HepG2 (cell line): ENCODE results near the gene SLC25A27. TPM values are rescaled to one million over a fixed set of nuclear protein-coding genes. Genes with fewer than 3 reads are reported as not detected.

Experiments used
- ATAC-seq: fragments of 200-7000 bp; cut with Tn5 transposase; 3 replicates; pipeline ENCODE4 v1.9.1; 2020; ENCODE audit warnings: mild to moderate bottlenecking, moderate library complexity
- BruUV-seq: library from RNA; stranded (reverse); fragments of 400-500 nt; replicated peaks from 2 replicates; lab custom pipeline; 2021; lab: Mats Ljungman, UMichigan
- CTCF ChIA-PET: fragments of 300-600 bp; formaldehyde crosslinking; extraction: SDS; loops from one replicate; lab custom pipeline; 2021; ENCODE audit warnings: low total read pairs, inconsistent platforms, low intra/inter-chr PET ratio; lab: Yijun Ruan, JAX
- POLR2A ChIA-PET: fragments of 350-600 bp; sonication (Branson Sonifier 250); formaldehyde crosslinking; loops from one replicate; lab custom pipeline; 2020; ENCODE audit warnings: antibody characterized with exemption, inconsistent platforms; lab: Yijun Ruan, JAX
- DNase-seq: peaks from one replicate; pipeline ENCODE4 v3.0.0-alpha.2; 2015; ENCODE audit warnings: low spot score
- FAIRE-seq: peaks from 3 replicates; lab custom pipeline; 2011; peaks lifted over from hg19 to GRCh38; lab: Jason Lieb, UNC
- H2AFZ ChIP-seq: one replicate; pipeline ENCODE4 v1.6.1; 2011; ENCODE audit warnings: low read length, inconsistent platforms
- H3K27ac ChIP-seq: fragments of 300-600 bp; 3 replicates; pipeline ENCODE4 v1.8.0; 2011; ENCODE audit warnings: mixed run types, mild to moderate bottlenecking, mixed read lengths, low read length, inconsistent platforms; ENCODE audit not compliant: insufficient read depth; ENCODE audit errors: extremely low read length
- H3K27me3 ChIP-seq, 2 experiments: fragments of 200-600 bp in 1 of 2; 2 replicates in 1 of 2; 3 replicates in 1 of 2; pipeline versions ENCODE4 v1.6.0 to v1.8.0; 2011; ENCODE audit warnings: low read length in 2 of 2, mild to moderate bottlenecking in 2 of 2, moderate library complexity in 2 of 2, inconsistent platforms in 1 of 2; ENCODE audit not compliant: insufficient read depth in 2 of 2, control insufficient read depth in 1 of 2
- H3K36me3 ChIP-seq, 2 experiments: fragments of 200-600 bp in 1 of 2; replicated peaks in 1 of 2; 2 replicates in 1 of 2; 3 replicates in 1 of 2; pipeline versions ENCODE4 v1.5.1 to v1.8.0; 2011; ENCODE audit warnings: low read length in 2 of 2, inconsistent platforms in 1 of 2; ENCODE audit not compliant: insufficient read depth in 2 of 2, control insufficient read depth in 1 of 2
- H3K4me1 ChIP-seq: 2 replicates; pipeline ENCODE4 v1.5.1; 2012; ENCODE audit warnings: low read length, inconsistent platforms; ENCODE audit not compliant: insufficient read depth
- H3K4me2 ChIP-seq: 2 replicates; pipeline ENCODE4 v1.6.0; 2011; ENCODE audit warnings: low read depth, low read length, inconsistent platforms
- H3K4me3 ChIP-seq, 3 experiments: fragments of 200-600 bp in 1 of 3; sonication (generic), shearing (Covaris generic) in 1 of 3; replicated peaks in 1 of 3; 2 replicates each; pipeline ENCODE4 v1.5.1; 2011 to 2016; ENCODE audit warnings: low read length in 3 of 3, inconsistent platforms in 2 of 3, low read depth in 2 of 3, mild to moderate bottlenecking in 2 of 3, control low read depth in 1 of 3, mixed read lengths in 1 of 3; ENCODE audit not compliant: insufficient read depth in 1 of 3
- H3K79me2 ChIP-seq: one replicate; pipeline ENCODE4 v1.6.1; 2011; ENCODE audit warnings: low read length, inconsistent platforms; ENCODE audit not compliant: insufficient read depth
- H3K9ac ChIP-seq: 2 replicates; pipeline ENCODE4 v1.6.0; 2011; ENCODE audit warnings: mild to moderate bottlenecking, low read depth, low read length, inconsistent platforms; ENCODE audit not compliant: insufficient read depth
- H3K9me3 ChIP-seq: 2 replicates; pipeline ENCODE4 v1.5.1; 2012; ENCODE audit warnings: mild to moderate bottlenecking, low read length
- H4K20me1 ChIP-seq: 2 replicates; pipeline ENCODE4 v1.6.0; 2011; ENCODE audit warnings: inconsistent platforms, mild to moderate bottlenecking, low read length, moderate library complexity; ENCODE audit not compliant: insufficient read depth
- GATAD1 ChIP-seq: IDR thresholded peaks from 2 replicates; pipeline ENCODE4 v1.6.1; 2016; ENCODE audit warnings: missing genetic modification reagents, missing compliant biosample characterization
- GLMP ChIP-seq: sonication (generic); formaldehyde crosslinking; IDR thresholded peaks from 2 replicates; pipeline ENCODE4 v1.9.0; 2021; ENCODE audit warnings: missing genetic modification reagents, mild to moderate bottlenecking, borderline replicate concordance
- MLXIP ChIP-seq: sonication (generic); formaldehyde crosslinking; IDR thresholded peaks from 2 replicates; pipeline ENCODE4 v1.9.0; 2021; ENCODE audit warnings: missing genetic modification reagents, borderline replicate concordance
- MNT ChIP-seq: fragments of 450-650 bp; IDR thresholded peaks from 2 replicates; pipeline ENCODE4 v1.6.1; 2016
- NR2F6 ChIP-seq, 2 experiments: IDR thresholded peaks; 2 replicates each; pipeline ENCODE4 v1.6.1; 2016; ENCODE audit warnings: antibody characterized with exemption in 1 of 2, mild to moderate bottlenecking in 1 of 2
- THAP8 ChIP-seq: sonication (generic); formaldehyde crosslinking; IDR thresholded peaks from 2 replicates; pipeline ENCODE4 v1.5.1; 2020; ENCODE audit warnings: missing genetic modification reagents, mild to moderate bottlenecking, borderline replicate concordance
- ZBTB3 ChIP-seq: sonication (generic); formaldehyde crosslinking; IDR thresholded peaks from 2 replicates; pipeline ENCODE4 v1.4.0; 2020; ENCODE audit warnings: low read depth, mild to moderate bottlenecking, moderate library complexity, missing genetic modification reagents, borderline replicate concordance
- ZMYM2 ChIP-seq: sonication (generic); formaldehyde crosslinking; IDR thresholded peaks from 2 replicates; pipeline ENCODE4 v1.8.0; 2022; ENCODE audit warnings: mild to moderate bottlenecking, missing genetic modification reagents
- ZNF296 ChIP-seq: sonication (generic); formaldehyde crosslinking; conservative IDR thresholded peaks from 2 replicates; pipeline ENCODE4 v1.5.0; 2020; ENCODE audit warnings: mild to moderate bottlenecking, missing genetic modification reagents
- ZNF350 ChIP-seq: sonication (generic); formaldehyde crosslinking; IDR thresholded peaks from 2 replicates; pipeline ENCODE4 v1.4.0; 2020; ENCODE audit warnings: mild to moderate bottlenecking, low read depth, missing genetic modification reagents, borderline replicate concordance
- ZNF678 ChIP-seq: sonication (generic); formaldehyde crosslinking; IDR thresholded peaks from 2 replicates; pipeline ENCODE4 v1.4.0; 2020; ENCODE audit warnings: mild to moderate bottlenecking, missing genetic modification reagents
- ZNF841 ChIP-seq: sonication (generic); formaldehyde crosslinking; IDR thresholded peaks from 2 replicates; pipeline ENCODE4 v1.8.1; 2023; ENCODE audit warnings: missing genetic modification reagents, borderline replicate concordance
- ZSCAN21 ChIP-seq: sonication (generic); formaldehyde crosslinking; IDR thresholded peaks from 2 replicates; pipeline ENCODE4 v1.8.0; 2022; ENCODE audit warnings: mild to moderate bottlenecking, missing genetic modification reagents, moderate library complexity, borderline replicate concordance
- WGBS: methylation state at CpG from one replicate; pipeline ENCODE4 v1.1.6; 2017; ENCODE audit warnings: low lambda C conversion rate; 5-methylcytosine and 5-hydroxymethylcytosine counted together
- in situ Hi-C: cut with HindIII; loops from 2 replicates; pipeline ENCODE4 v1.10.0; 2017; ENCODE audit warnings: low pct_unique_long_range_greater_than_20kb; ENCODE audit not compliant: extremely low pct_ligation_motif_present
- intact Hi-C: fragments of 100-400 bp; cut with micrococcal nuclease; formaldehyde crosslinking; loops from one replicate; pipeline ENCODE4 v1.10.0; 2022; ENCODE audit not compliant: unreplicated experiment
- polyA plus RNA-seq, 8 experiments: library from polyadenylated mRNA; depleted of rRNA in 3 of 8; stranded (reverse) in 7 of 8; unstranded in 1 of 8; fragments of >200 nt; fragmentation: Illumina TruSeq in 4 of 8; extraction: Trizol in 4 of 8; gene quantifications; 2 replicates each; pipeline versions ENCODE4 v1.2.1 to v1.2.3, GENCODE V29; 2011 to 2016; ENCODE audit warnings: low read depth in 4 of 8, missing spikeins in 1 of 8, mixed read lengths in 1 of 8; ENCODE audit not compliant: insufficient read depth in 1 of 8
- total RNA-seq, 5 experiments: library from RNA; depleted of rRNA; stranded (reverse); fragments of >200 nt; fragmentation: Illumina TruSeq; extraction: Trizol; gene quantifications; 2 replicates each; pipeline ENCODE4 v1.2.3, GENCODE V29; 2016; ENCODE audit warnings: low read depth in 1 of 5

Gene SLC25A27
- total and polyA plus RNA-seq, 2 of the 13 experiments (the other 11 are each of a cell fraction or from before 2014, with no cell fraction given): 0.46 to 1.3 TPM

GRCh38 chr6:46637933-46638332 is 14.8 kb upstream of the SLC25A27 start:
- WGBS: 43% methylated on average over 1 of the region's 1 CpG
- no peaks in the 10 kb centered on the region for H3K27me3 ChIP-seq
- H3K9ac ChIP-seq: no peak overlapping the region
- H3K4me1 ChIP-seq: no peaks in the 10 kb centered on the region
- FAIRE-seq (no peak), ATAC-seq (no peak)
- H2AFZ ChIP-seq: no peak overlapping the region
- POLR2A ChIA-PET: no interaction called here
- no peaks in the 10 kb centered on the region for H4K20me1 ChIP-seq
- H3K36me3 ChIP-seq: no peaks in the 10 kb centered on the region
- no peak for TF ChIP-seq MNT
- no peak for TF ChIP-seq ZNF296
- TF ChIP-seq ZSCAN21 (CRISPR knock-in tag): no peak
- TF ChIP-seq ZNF841: no peak
- no peak for TF ChIP-seq NR2F6 (IDR thresholded peaks at IDR 0.05)
- TF ChIP-seq NR2F6 (CRISPR knock-in tag; IDR thresholded peaks at IDR 0.05): no peak
- no peak for TF ChIP-seq ZNF350 (CRISPR knock-in tag)
- TF ChIP-seq ZNF678: no peak
- TF ChIP-seq, all 625 proteins: peak for 0
- H3K4me3 ChIP-seq: no peak overlapping the region
- in situ Hi-C loops (loop anchor here (10.0 kb wide), 2 partner anchors 213 to 423 kb away; no protein-coding TSS in a partner anchor), intact Hi-C loops (no loop called here)
- no peak overlapping the region for H3K4me2 ChIP-seq
- no peaks in the 10 kb centered on the region for H3K79me2 ChIP-seq
- DNase-seq: no peak
- BruUV-seq: no TSS peak
- H3K27ac ChIP-seq: no peak overlapping the region
- H3K9me3 ChIP-seq: no peaks in the 10 kb centered on the region
- CTCF ChIA-PET: no interaction called here

- ChIA-PET CTCF (no interaction called here), POLR2A (no interaction called here)
- intact Hi-C loops (no loop called here), in situ Hi-C loops (loop anchor here (10.0 kb wide), 2 partner anchors 214 to 424 kb away; no protein-coding TSS in a partner anchor)
- Histone ChIP-seq H3K9ac (no peak overlapping the region), H4K20me1 (no peaks in the 10 kb centered on the region), H3K79me2 (no peaks in the 10 kb centered on the region), H3K9me3 (no peaks in the 10 kb centered on the region), H3K27me3 (no peaks in the 10 kb centered on the region), H2AFZ (no peak overlapping the region), H3K36me3 (no peaks in the 10 kb centered on the region), H3K4me3 (no peak overlapping the region), H3K4me2 (no peak overlapping the region), H3K4me1 (no peaks in the 10 kb centered on the region), H3K27ac (no peak overlapping the region)
- DNase-seq (no peak), FAIRE-seq (no peak), ATAC-seq (no peak)
- BruUV-seq: no TSS peak
- 2% methylated on average over 2 of the region's 2 CpGs for WGBS
- TF ChIP-seq GATAD1 (no peak), THAP8 (CRISPR knock-in tag) (no peak), ZMYM2 (no peak), GLMP (CRISPR knock-in tag) (no peak), MLXIP (CRISPR knock-in tag) (no peak), ZBTB3 (no peak)
Measured at GRCh38 chr6:46638650-46639049, 14.1 kb upstream of the SLC25A27 start.
